HepG2 (cell line): ENCODE results near the gene MCC. TPM values are rescaled to one million over a fixed set of nuclear protein-coding genes. Genes with fewer than 3 reads are reported as not detected.
A peak's percentile ranks its signal among the peaks of the same experiment; 100 is the strongest.

Source experiments
- ATAC-seq: fragments of 200-7000 bp; cut with Tn5 transposase; 3 replicates; pipeline ENCODE4 v1.9.1; 2020; ENCODE audit warnings: mild to moderate bottlenecking, moderate library complexity
- BruUV-seq: library from RNA; stranded (reverse); fragments of 400-500 nt; replicated peaks from 2 replicates; lab custom pipeline; 2021; lab: Mats Ljungman, UMichigan
- CTCF ChIA-PET: fragments of 300-600 bp; formaldehyde crosslinking; extraction: SDS; loops from one replicate; lab custom pipeline; 2021; ENCODE audit warnings: low total read pairs, inconsistent platforms, low intra/inter-chr PET ratio; lab: Yijun Ruan, JAX
- POLR2A ChIA-PET: fragments of 350-600 bp; sonication (Branson Sonifier 250); formaldehyde crosslinking; loops from one replicate; lab custom pipeline; 2020; ENCODE audit warnings: antibody characterized with exemption, inconsistent platforms; lab: Yijun Ruan, JAX
- DNase-seq: peaks from one replicate; pipeline ENCODE4 v3.0.0-alpha.2; 2015; ENCODE audit warnings: low spot score
- FAIRE-seq: peaks from 3 replicates; lab custom pipeline; 2011; peaks lifted over from hg19 to GRCh38; lab: Jason Lieb, UNC
- H2AFZ ChIP-seq: one replicate; pipeline ENCODE4 v1.6.1; 2011; ENCODE audit warnings: low read length, inconsistent platforms
- H3K27ac ChIP-seq: fragments of 300-600 bp; 3 replicates; pipeline ENCODE4 v1.8.0; 2011; ENCODE audit warnings: mixed run types, mild to moderate bottlenecking, mixed read lengths, low read length, inconsistent platforms; ENCODE audit not compliant: insufficient read depth; ENCODE audit errors: extremely low read length
- H3K27me3 ChIP-seq, 2 experiments: fragments of 200-600 bp in 1 of 2; 2 replicates in 1 of 2; 3 replicates in 1 of 2; pipeline versions ENCODE4 v1.6.0 to v1.8.0; 2011; ENCODE audit warnings: low read length in 2 of 2, mild to moderate bottlenecking in 2 of 2, moderate library complexity in 2 of 2, inconsistent platforms in 1 of 2; ENCODE audit not compliant: insufficient read depth in 2 of 2, control insufficient read depth in 1 of 2
- H3K36me3 ChIP-seq, 2 experiments: fragments of 200-600 bp in 1 of 2; replicated peaks in 1 of 2; 2 replicates in 1 of 2; 3 replicates in 1 of 2; pipeline versions ENCODE4 v1.5.1 to v1.8.0; 2011; ENCODE audit warnings: low read length in 2 of 2, inconsistent platforms in 1 of 2; ENCODE audit not compliant: insufficient read depth in 2 of 2, control insufficient read depth in 1 of 2
- H3K4me1 ChIP-seq: 2 replicates; pipeline ENCODE4 v1.5.1; 2012; ENCODE audit warnings: low read length, inconsistent platforms; ENCODE audit not compliant: insufficient read depth
- H3K4me2 ChIP-seq: 2 replicates; pipeline ENCODE4 v1.6.0; 2011; ENCODE audit warnings: low read depth, low read length, inconsistent platforms
- H3K4me3 ChIP-seq, 3 experiments: fragments of 200-600 bp in 1 of 3; sonication (generic), shearing (Covaris generic) in 1 of 3; replicated peaks in 1 of 3; 2 replicates each; pipeline ENCODE4 v1.5.1; 2011 to 2016; ENCODE audit warnings: low read length in 3 of 3, inconsistent platforms in 2 of 3, low read depth in 2 of 3, mild to moderate bottlenecking in 2 of 3, control low read depth in 1 of 3, mixed read lengths in 1 of 3; ENCODE audit not compliant: insufficient read depth in 1 of 3
- H3K79me2 ChIP-seq: one replicate; pipeline ENCODE4 v1.6.1; 2011; ENCODE audit warnings: low read length, inconsistent platforms; ENCODE audit not compliant: insufficient read depth
- H3K9ac ChIP-seq: 2 replicates; pipeline ENCODE4 v1.6.0; 2011; ENCODE audit warnings: mild to moderate bottlenecking, low read depth, low read length, inconsistent platforms; ENCODE audit not compliant: insufficient read depth
- H3K9me3 ChIP-seq: 2 replicates; pipeline ENCODE4 v1.5.1; 2012; ENCODE audit warnings: mild to moderate bottlenecking, low read length
- H4K20me1 ChIP-seq: 2 replicates; pipeline ENCODE4 v1.6.0; 2011; ENCODE audit warnings: inconsistent platforms, mild to moderate bottlenecking, low read length, moderate library complexity; ENCODE audit not compliant: insufficient read depth
- ATF7 ChIP-seq, 2 experiments: fragments of 450-650 bp in 1 of 2; sonication (generic) in 1 of 2; formaldehyde crosslinking in 1 of 2; IDR thresholded peaks; 2 replicates each; pipeline versions ENCODE4 v1.4.0 to v1.6.1; 2016 to 2020; ENCODE audit warnings: antibody characterized with exemption in 1 of 2, mild to moderate bottlenecking in 1 of 2, missing genetic modification reagents in 1 of 2
- CEBPB ChIP-seq: IDR thresholded peaks from 2 replicates; pipeline ENCODE4 v1.6.1; 2011; ENCODE audit warnings: low read depth, low read length, improper control_type of control experiment, borderline replicate concordance
- CEBPG ChIP-seq: IDR thresholded peaks from 2 replicates; pipeline ENCODE4 v1.6.1; 2016
- RBM22 ChIP-seq: fragments of 200-400 bp; formaldehyde crosslinking; optimal IDR thresholded peaks from 2 replicates; pipeline ENCODE3; 2017; ENCODE audit warnings: mild to moderate bottlenecking, low read length, moderate library complexity
- SAP130 ChIP-seq: IDR thresholded peaks from 2 replicates; pipeline ENCODE4 v1.6.1; 2016; ENCODE audit warnings: low read depth
- ZNF382 ChIP-seq: sonication (generic); formaldehyde crosslinking; IDR thresholded peaks from 2 replicates; pipeline ENCODE4 v1.5.0; 2020; ENCODE audit warnings: missing genetic modification reagents, mild to moderate bottlenecking, borderline replicate concordance
- WGBS: methylation state at CpG from one replicate; pipeline ENCODE4 v1.1.6; 2017; ENCODE audit warnings: low lambda C conversion rate; 5-methylcytosine and 5-hydroxymethylcytosine counted together
- in situ Hi-C: cut with HindIII; loops from 2 replicates; pipeline ENCODE4 v1.10.0; 2017; ENCODE audit warnings: low pct_unique_long_range_greater_than_20kb; ENCODE audit not compliant: extremely low pct_ligation_motif_present
- intact Hi-C: fragments of 100-400 bp; cut with micrococcal nuclease; formaldehyde crosslinking; loops from one replicate; pipeline ENCODE4 v1.10.0; 2022; ENCODE audit not compliant: unreplicated experiment
- polyA plus RNA-seq, 8 experiments: library from polyadenylated mRNA; depleted of rRNA in 3 of 8; stranded (reverse) in 7 of 8; unstranded in 1 of 8; fragments of >200 nt; fragmentation: Illumina TruSeq in 4 of 8; extraction: Trizol in 4 of 8; gene quantifications; 2 replicates each; pipeline versions ENCODE4 v1.2.1 to v1.2.3, GENCODE V29; 2011 to 2016; ENCODE audit warnings: low read depth in 4 of 8, missing spikeins in 1 of 8, mixed read lengths in 1 of 8; ENCODE audit not compliant: insufficient read depth in 1 of 8
- total RNA-seq, 5 experiments: library from RNA; depleted of rRNA; stranded (reverse); fragments of >200 nt; fragmentation: Illumina TruSeq; extraction: Trizol; gene quantifications; 2 replicates each; pipeline ENCODE4 v1.2.3, GENCODE V29; 2016; ENCODE audit warnings: low read depth in 1 of 5
- TF ChIP-seq, protein P1 (sequence below): sonication (generic); formaldehyde crosslinking; IDR thresholded peaks from 2 replicates; pipeline ENCODE4 v1.8.1; 2022; ENCODE audit warnings: low read depth, mild to moderate bottlenecking, missing genetic modification reagents
- TF ChIP-seq, protein P2 (sequence below): sonication (generic); formaldehyde crosslinking; IDR thresholded peaks from 2 replicates; pipeline ENCODE4 v1.4.0; 2020; ENCODE audit warnings: missing genetic modification reagents

MCC gene
- total and polyA plus RNA-seq, 2 of the 13 experiments (the other 11 are each of a cell fraction or from before 2014, with no cell fraction given) = 0.55 to 2.4 TPM

DNA sequence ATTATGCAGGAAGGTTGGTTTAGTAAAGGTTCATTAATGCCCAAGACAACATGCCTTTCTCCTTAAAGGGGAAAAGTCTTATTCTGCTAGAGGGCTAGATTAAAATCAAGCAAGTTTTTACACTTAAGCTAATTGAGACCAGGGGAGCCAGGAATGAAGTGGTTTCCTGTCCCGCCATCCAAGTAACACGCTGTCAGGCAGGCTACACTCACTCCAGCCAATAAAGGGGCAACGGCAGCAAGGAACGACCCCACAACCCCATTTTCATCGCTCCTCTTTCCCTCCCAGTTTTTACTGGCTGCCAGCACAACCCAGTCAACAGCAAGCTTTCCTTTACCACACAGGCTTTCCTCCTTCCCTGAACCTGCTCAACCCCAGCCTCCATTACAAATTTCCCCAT lies 286.5 kb downstream of the MCC start (continued):
- TF ChIP-seq SAP130 = no peak
- TF ChIP-seq, all 625 proteins: peak for 0

DNA sequence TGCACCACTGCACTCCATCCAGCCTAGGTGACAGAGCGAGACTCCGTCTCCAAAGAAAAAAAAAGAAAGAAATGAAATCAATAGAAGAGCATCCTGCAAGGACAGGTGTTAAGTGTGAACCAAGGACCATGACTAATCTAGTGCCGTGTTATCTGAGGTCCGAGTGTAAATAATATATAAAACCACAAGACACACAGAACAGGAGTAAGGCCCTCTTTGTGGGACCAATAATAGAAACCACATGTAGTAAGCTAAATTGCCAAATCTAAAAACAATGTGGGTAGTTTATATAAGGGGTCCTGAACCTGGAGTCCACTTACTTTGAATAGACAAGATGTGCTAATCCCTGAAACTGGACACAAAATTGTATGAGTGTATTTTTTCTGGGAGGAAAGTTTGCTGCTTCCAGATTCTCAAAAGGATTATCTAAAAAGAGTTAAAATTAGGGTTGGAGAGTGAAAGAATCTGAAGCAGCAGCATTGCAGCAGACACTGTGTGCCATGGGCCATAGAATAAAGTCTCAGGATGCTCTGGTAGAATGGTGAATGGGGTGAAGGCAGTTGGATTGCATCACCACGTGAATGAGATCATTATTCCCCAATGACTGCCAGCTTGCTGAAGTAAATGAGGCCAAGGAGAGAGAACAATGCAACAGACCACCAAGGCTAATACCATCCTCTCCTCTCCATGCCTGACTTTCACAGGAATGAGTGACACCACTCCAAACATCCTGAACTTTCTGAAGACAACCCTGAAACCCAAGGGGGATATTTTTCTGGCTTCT lies 288.9 kb downstream of the MCC start:
- Histone ChIP-seq H3K27ac (no peak overlapping the region), H4K20me1 (no peaks in the 10 kb centered on the region), H3K4me3 (no peak overlapping the region), H3K27me3 (peaks cover 0 to 8% of the 10 kb centered on the region in 2 experiments; a peak in 2 of 5 replicates), H3K9ac (no peak overlapping the region), H3K9me3 (no peaks in the 10 kb centered on the region), H3K4me2 (no peak overlapping the region), H2AFZ (no peak overlapping the region), H3K4me1 (peaks cover 24% of the 10 kb centered on the region), H3K36me3 (no peaks in the 10 kb centered on the region), H3K79me2 (no peaks in the 10 kb centered on the region)
- 33% methylated on average over 5 of the region's 5 CpGs for WGBS
- no TSS peak for BruUV-seq
- DNase-seq (no peak), FAIRE-seq (no peak), ATAC-seq (no peak)
- TF ChIP-seq ZNF382 (CRISPR knock-in tag) (no peak), CEBPG (CRISPR knock-in tag) (peak; percentile 44; the same call in 1 of the 2 replicates), CEBPB (peak; percentile 82), RBM22 (no peak), ATF7 (IDR thresholded peaks at IDR 0.05) (0 out of 2 replicates have a peak, but pooled peaks have one; percentile 23), ATF7 (CRISPR knock-in tag; IDR thresholded peaks at IDR 0.05) (no peak)
- TF ChIP-seq, protein P1, sequence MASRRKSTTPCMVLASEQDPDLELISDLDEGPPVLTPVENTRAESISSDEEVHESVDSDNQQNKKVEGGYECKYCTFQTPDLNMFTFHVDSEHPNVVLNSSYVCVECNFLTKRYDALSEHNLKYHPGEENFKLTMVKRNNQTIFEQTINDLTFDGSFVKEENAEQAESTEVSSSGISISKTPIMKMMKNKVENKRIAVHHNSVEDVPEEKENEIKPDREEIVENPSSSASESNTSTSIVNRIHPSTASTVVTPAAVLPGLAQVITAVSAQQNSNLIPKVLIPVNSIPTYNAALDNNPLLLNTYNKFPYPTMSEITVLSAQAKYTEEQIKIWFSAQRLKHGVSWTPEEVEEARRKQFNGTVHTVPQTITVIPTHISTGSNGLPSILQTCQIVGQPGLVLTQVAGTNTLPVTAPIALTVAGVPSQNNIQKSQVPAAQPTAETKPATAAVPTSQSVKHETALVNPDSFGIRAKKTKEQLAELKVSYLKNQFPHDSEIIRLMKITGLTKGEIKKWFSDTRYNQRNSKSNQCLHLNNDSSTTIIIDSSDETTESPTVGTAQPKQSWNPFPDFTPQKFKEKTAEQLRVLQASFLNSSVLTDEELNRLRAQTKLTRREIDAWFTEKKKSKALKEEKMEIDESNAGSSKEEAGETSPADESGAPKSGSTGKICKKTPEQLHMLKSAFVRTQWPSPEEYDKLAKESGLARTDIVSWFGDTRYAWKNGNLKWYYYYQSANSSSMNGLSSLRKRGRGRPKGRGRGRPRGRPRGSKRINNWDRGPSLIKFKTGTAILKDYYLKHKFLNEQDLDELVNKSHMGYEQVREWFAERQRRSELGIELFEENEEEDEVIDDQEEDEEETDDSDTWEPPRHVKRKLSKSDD = no peak
- TF ChIP-seq, protein P2, sequence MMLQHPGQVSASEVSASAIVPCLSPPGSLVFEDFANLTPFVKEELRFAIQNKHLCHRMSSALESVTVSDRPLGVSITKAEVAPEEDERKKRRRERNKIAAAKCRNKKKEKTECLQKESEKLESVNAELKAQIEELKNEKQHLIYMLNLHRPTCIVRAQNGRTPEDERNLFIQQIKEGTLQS (CRISPR knock-in tag) = peak; percentile 59
- intact Hi-C loops (no loop called here), in situ Hi-C loops (no loop called here)
- CTCF ChIA-PET = no interaction called here
- POLR2A ChIA-PET = no interaction called here
